Stimulated activated CD8-positive, alpha-beta memory T cell treated with anti-CD3 and anti-CD28 coated beads, Interleukin-15, amount 100 ng/mL, for 4 hours (primary cell): ENCODE results near the gene VAT1L.

Experiments used
- DNase-seq, 2 donors: peaks; one replicate each; pipeline ENCODE4 v3.0.0-alpha.2; 2020; ENCODE audit warnings: low read depth in 2 of 2

Gene VAT1L

DNA sequence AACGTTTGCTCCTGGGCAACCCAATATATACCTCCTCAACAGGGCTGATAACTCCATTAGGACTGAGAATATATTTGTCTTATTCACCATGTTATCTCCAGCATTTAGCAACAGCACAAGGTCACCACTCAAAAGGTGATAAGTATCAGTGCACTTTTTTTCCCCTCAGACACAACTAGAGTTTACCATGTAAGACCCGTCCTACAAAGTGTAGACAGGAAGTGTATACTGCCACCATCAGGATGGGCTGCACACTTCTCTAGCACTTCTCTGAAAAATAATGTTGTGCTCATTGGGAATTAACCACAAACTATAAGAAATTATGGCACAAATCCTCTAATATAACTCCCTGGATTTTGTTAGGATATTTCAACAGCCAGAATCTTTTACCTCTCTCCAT, 5.7 kb upstream of the VAT1L start:
- DNase-seq: no peak

DNA sequence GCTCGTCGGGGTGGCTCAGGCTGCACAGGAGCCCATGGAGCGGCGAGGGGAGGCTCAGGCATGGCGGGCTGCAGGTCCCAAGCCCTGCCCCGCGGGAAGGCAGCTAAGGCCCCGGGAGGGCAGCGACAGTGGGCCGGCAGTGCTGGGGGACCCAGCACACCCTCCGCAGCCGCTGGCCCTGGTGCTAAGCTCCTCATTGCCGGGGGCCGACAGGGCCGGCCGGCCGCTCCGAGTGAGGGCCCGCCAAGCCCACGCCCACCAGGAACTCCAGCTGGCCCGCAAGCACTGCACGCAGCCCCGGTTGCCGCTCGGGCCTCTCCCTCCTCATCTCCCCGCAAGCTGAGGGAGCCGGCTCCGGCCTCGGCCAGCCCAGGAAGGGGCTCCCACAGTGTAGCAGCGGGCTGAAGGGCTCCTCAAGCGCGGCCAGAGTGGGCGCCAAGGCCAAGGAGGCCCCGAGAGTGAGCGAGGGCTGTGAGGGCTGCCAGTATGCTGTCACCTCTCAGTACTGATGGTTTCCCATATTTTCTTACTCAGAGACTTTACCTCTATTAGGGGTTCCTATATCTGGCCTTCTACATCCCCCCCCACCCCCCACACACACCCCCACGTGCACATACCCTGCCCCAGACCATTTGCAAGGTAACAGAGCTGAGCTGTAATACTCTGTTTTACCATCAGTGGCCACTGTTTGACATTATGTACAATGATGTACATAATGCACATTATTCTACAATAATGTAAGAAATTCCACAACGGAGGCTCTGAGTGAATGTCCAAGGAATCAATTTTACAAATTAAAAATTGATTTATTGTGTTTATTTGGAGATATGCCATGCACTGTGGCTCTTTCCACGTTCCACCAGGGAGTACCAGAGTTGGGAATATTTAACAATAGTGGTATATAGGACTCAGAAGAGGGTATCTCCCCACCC, 3.7 kb upstream of the VAT1L start:
- DNase-seq: no peak

DNA sequence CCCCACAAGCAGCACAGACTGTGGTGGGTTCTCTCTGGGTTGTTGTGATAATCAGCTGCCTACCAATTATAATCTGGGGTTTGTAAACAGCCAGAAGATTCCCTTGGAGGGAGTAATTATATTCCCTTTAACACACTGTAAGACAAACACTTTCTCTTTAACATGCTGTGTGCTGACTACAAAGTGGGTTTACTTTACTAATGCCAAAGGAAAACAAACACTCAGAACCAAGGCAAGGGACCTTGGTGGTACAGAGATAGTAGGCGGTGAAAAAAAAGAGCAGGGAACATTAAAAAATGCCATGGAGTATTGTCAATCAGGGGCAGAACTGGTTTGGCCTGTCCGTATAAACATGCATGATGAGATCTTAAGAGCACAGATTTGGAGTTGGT, 3.0 kb upstream of the VAT1L start:
- DNase-seq: no peak

DNA sequence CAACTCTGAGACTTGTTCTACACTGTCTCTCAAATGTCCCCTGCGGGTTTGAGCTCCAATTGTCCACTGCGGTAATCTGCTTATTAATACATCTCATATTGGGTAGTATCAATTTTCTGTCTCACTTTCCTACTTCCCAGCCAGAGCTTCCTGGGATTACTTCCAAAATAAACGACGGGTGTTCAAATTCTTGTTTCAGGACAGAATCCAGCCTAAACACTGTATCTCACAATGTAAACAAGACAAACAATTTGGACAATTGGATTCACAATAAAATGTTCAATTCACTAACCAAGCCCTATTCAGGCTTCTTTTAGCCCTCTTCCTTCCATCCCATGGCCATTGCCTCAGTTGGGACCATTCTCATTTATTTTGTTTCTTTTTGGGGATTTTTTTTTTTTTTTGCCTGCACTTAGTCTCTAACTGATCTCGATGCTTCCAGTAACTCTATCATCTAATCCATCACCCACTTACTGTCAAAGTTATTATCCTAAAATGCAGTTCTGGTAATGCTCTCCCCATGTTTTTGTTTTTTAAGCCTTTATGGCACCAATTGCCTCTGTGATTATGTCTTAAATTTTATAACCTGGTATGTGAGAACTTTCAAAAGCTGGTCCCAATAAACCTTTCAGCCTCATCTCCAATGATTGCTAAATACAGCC, 2.0 kb upstream of the VAT1L start:
- no peak for DNase-seq

DNA sequence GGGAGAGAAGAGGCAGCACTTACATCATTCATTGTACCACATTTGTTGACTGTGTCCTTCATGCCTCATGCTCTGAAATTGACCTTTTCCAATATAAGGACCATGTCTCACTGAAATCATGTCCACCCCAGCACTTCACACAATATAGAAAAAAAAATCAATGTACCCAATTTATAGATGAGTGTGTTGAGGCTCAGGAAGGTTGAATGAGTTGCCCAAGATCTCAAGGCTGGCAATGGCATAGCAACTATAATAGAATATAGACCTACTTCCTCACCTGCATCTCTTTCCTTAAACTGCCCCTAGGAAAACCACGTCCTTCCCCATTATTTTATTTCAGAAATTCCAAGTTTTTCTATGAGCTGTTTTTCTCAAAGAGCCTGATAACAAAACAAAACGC, 912 bp upstream of the VAT1L start:
- DNase-seq: no peak

DNA sequence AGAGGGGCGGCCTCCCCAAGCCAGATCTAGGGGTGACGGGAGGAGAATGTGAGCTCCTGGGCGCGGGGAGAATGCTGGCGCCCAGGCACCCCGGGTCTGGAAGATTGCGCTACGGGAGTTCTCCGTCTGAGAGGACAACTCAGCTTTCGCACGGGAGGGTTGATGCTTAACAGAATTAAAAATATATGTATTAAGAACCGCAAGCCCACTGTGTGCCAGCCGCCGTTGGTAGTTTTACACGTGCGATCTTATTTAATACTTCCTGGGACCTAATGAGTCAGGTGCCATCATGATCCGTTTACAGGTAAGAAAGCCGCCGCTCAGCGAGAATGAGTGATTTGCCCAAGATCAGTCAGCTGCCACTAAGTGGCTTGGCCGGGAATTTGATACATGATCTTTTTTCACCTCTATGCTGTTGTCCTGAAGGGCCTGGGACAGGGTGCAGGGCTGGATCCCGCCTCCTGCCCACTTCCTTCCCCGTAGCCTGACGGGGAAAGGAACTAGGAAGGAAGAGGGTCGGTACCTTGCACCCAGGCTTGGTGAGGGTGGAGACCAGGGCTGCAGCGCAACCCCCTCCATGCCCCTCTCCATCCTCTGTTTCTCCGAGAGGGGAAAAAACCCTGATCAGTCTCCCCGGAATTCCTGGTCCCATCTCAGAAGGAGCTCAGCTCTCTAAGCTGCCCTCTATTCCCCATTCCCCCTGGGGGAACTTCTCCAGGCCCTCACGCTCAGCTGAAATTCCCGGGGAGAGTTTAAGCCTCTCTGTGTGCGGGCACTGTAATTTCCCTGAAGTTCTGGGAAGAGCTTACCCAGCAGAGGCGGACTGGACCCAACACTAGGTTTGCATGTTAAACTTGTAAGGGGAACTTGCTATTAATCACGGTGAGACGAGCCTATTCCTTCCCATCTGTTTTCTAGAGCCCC, 983 bp downstream of the VAT1L start:
- no peak for DNase-seq

DNA sequence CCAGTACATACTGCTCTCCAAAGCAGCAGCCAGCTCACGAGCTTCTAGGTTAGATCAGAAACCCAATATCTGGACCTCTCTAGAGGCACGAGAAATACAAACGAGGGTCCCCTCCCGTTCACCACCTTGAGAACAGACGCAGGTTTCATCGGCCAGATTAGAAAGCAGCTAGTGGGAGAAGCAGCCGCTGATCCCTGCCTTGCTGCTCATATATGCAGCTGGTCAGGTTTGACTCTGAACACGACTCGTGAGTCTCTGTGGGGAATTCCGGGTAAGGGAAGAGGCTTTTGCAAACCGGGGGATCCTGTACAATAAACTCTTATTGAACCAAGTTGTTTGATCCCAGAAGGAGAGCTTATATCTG, 1.6 kb downstream of the VAT1L start:
- DNase-seq: no peak

DNA sequence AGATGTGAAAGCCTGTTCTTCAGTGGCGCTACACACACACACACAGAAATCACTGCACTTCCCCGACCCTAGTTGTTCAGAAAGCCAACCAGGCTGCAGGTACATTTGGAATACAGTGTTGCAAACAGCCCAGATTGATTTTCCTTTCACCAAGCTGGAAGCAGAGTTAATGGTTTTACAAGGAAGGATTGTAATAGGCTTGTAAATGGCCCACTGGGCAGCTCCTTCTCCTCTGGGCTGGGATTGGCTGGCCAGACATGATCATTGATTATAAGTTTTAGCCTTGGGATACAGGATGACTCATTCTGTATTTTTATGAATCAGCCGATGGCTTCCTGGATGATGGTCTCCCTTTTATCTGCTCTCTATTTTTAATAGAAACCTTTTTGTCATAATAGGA, 2.5 kb downstream of the VAT1L start:
- no peak for DNase-seq

DNA sequence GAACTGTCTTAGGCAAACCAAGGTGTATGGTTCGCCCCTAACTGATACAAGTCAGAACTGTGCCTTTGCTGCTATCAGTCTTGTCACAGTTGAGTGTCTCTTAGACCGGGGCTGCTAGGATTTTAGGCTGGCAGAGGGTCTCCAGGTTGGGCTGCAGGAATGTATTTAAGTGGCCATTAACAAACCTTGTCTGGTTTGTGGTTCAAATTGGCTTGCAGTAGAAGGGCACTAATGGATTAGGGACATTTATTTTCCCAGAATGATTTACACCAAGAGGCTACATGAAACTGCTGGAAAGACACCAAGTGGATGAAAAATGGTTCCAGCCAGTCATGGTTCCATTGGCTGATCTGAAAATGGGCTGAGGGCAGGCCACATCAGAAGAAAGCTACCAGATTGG, 5.1 kb downstream of the VAT1L start:
- DNase-seq: no peak

DNA sequence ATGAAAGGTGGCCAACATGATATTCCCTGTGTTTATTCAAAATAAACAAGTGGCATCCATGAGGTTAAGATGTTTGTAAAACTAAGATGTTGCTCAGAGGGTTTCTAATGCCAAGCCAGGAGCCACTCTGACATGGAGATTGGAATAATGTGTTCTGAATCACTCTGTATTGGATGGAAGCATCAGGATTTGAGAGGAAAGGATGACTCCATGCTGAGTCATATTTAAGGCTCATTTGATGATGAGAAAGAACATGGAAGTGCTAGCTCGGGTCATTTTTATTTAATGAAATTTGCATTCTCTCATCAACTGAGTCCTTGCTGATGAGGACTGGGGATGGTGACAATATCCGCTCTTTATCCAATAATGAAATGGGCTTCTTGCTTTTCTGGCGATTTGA, 6.2 kb downstream of the VAT1L start:
- no peak for DNase-seq

DNA sequence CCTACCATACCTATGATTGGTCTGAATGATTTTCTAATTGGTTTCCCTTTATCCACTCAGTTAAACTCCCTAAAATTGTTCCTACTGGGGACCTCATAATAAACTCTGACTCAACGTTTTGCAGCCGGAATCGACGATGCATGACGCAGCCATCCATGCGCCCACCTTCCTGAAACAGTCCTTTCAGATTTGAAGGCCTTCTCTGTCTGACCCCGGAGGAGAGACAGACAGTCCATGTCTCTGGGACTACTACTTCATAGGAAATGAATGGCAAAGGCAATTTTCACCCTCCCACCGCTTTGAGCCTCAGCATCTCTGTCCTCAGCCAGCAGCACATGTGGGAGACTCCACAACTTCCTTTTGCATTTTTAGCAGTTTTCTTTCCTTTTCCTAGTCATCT, 13.5 kb downstream of the VAT1L start:
- no peak for DNase-seq

DNA sequence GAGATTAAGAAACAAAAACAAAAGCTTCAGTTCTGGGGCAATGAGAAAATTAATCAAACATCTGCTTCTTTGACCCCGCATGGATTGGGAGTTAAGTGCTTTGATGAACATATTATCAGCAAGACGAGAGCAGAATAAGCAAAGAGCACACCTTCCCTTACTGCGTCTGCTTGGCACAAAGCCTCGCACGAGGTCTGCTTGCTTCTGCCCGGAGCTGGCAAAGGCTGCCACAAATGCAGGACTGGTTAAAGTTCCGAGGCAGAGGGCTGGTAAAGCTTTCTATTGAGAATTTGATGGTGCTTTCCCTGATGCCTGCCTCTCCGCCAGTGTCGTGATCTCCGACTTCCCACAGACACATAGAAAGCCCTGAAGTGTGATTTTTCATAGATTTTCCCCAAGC, 17.0 kb downstream of the VAT1L start:
- no peak for DNase-seq

DNA sequence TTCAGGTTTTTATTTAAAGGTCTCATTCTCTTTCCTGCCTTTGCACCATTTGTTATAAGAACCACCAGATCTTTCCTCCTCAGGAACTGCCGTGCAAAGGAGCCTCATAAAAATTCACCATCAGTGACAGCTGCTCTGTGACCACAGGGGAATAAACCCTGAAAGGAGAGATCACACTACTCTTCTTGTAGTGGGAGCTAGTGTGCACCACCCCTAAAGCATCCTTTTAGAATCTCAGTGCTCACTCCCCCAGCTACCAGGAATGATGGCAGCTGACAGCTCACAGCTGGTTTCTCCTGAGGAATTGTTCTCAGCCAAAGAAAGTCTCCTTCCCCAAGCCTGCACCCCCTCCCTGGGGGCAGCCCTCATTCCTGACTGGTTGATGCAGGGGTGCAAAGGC, 18.7 kb downstream of the VAT1L start:
- no peak for DNase-seq

DNA sequence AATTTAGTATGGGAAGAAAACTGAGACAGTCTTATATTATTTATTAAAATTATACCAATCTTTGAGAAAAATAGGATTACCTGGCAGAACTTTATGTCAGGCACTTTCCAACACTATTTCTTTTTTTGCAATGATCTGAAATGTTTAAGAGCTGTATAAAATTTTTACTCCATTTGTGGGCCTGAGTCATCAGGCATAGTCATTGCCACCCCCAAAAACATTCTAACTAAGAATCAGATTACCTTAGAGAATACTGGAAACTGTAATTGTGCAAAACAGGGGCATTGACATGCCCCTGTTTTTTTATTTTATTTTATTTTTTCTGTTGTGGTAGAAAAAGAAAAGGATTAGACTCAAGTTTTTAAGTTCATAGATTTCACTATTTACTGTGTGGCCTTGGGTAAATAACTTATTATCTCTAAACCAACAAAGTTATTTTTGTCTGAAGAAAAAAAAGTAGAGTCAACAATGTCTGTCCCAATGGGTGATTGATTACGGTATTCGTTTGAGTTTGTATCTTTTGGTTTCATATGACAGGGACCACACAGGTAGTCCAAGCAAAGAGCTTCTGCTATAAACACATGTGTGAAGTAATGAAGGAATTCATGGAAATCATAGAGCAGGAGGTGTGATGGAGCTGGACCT, 24.6 kb downstream of the VAT1L start:
- no peak for DNase-seq

DNA sequence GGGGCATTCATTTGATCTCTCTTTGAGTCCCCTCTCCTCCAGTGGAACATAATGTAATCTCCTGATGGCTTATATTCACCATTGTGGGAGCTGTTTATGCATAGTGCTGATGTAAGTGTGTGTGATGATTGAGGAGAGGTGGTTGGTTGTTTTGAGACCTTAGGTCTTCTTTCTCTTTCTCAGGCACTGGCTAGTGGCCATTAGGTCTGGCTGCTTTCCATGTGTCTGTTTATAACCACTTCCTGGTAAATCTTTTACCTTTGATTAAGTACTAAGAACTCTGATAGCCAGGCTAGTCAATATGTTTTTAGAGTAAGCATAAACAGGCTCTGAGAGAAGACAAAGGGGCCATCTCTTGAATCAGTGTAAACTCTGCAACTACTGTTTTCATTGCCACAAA, 27.9 kb downstream of the VAT1L start:
- no peak for DNase-seq

DNA sequence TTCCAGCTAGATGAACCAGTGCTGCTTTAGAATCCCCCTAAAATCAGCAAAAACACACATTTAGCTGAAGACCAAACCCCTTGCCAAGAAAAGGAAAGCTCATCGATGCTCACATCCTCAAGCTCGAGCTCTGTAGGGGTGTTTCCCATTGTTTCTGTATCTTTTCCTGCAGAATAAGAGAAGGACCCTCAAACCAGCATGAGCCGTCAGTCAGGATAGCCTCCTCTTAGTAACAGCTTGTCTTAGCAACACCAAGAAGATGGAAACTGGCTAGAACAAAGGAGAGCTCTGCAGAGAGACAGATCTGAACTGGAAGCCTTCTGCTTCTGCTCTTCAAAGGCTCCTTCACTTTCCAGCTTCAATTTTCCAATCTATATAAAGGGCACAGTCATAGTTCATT, 32.0 kb downstream of the VAT1L start:
- DNase-seq: no peak

DNA sequence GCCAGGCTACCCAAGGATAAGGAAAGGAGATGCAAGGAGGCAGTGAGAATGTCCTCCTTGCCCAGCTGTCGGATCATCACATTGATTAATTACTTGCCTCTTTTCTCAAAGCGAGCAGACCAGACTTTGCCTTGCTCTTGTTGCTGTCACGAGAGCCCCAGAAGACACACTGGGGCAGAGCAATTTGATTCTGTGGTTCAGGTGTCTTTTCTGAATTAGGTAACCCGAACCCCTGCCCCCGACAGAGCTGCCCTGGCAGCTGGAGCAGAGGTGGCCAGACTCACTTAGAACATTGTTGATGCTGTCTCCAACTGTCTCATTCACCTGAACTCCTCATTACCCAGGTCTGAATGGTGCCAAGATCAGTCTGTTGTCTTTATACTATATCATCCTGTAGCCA, 34.3 kb downstream of the VAT1L start:
- no peak for DNase-seq

DNA sequence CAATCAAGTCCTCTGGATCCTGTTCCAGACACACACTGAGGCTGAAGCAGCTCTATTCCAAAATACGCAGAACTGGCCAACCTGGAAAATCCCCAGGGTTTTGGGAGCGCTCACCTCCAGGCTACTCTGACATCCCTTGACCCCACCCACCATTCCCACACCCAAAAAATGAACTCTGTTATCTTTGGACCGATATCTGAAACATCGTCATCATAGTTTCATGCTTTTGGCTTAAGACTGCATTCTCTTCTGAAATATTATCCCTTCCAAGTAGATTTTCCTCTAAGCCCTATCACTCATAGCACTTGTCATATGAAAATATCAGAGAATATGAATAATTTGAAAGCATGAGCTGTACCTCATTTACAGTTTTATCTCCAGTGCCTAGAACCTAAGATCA, 34.7 kb downstream of the VAT1L start:
- DNase-seq: no peak

DNA sequence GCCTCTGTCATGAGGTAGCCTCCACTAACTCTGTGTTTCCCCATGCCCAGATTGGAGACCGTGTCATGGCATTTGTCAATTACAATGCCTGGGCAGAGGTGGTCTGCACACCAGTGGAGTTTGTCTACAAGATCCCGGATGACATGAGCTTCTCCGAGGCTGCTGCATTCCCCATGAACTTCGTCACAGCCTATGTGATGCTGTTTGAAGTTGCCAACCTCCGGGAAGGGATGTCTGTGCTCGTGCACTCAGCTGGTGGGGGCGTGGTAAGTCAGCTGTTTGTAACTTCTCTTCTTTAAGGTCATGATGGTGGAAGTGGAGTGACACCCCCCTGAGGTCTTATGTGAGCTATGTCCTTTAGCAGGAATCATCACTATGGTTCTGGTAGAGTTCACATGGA, 36.8 kb downstream of the VAT1L start:
- no peak for DNase-seq

DNA sequence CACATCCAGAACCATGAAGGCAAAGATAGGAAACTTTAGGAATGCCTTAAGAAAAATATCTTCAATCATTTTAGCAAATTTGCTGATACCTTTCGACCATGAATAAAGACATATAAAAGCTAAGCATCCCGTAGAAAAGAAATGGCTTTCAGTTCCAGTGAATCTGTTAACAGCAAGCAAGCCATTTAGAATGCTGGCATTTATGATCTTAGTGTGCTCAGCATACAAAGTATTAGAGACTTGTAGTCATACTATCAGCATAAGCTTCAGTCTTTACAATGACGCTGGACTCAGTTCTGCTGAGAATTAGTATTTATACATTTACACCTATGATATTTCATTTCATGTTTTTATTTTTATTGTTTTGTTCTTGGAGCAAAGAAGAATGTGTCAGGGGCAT, 38.7 kb downstream of the VAT1L start:
- no peak for DNase-seq

DNA sequence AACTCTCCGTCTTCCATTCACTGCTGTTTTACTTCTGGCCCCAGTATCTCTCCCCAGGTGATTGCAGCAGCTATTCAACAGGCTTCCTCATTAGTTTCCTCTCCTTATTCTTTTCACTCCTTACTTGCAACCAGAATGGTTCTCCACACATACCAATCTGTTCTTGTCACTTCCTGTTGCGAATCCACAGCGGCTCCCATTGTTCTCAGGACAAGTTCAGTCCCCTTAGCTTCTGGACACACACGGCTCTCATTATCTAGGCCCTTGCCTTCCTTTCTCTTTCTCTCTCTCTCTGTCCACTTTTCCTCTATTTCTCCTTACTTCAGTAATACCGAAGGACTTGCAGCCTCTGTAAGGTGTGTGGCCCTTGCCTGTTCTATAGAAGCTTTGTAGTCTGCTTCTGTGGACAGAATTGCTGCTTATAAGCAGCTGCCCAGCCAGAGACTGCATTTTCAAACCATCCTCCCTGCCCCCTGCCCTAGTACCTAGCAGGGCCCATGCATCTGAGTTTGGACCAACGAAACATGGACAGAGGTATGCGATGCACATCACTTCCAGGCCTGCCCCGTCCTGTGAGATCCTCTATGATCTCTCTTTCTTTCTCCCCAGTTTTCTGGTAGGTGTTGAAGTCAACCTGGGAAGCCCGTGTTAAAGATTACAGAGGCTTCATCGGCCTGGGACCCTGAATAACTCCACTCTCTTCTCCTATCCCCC, 45.7 kb downstream of the VAT1L start:
- no peak for DNase-seq
